ENCODE data around the gene KIF3B. TPM values are rescaled to one million over a fixed set of nuclear protein-coding genes. Genes with fewer than 3 reads are reported as not detected.

Gene KIF3B
- total and polyA plus RNA-seq, 2 of the 13 experiments (the other 11 are each of a cell fraction or from before 2014, with no cell fraction given): 23.6 to 28.8 TPM

- no peak for TF ChIP-seq TBX2 (CRISPR knock-in tag; IDR thresholded peaks at IDR 0.05; ENCODE audit: borderline replicate concordance)
- TF ChIP-seq ZNF598 (CRISPR knock-in tag; IDR thresholded peaks at IDR 0.05; ENCODE audit: borderline replicate concordance): no peak
- TF ChIP-seq TIGD3 (CRISPR knock-in tag; IDR thresholded peaks at IDR 0.05; ENCODE audit: borderline replicate concordance): no peak
- no peak for TF ChIP-seq JUND (CRISPR knock-in tag; IDR thresholded peaks at IDR 0.05)
- TF ChIP-seq SAP130 (CRISPR knock-in tag; IDR thresholded peaks at IDR 0.05; ENCODE audit: low read depth): 0 out of 2 replicates have a peak, but pooled peaks have one; percentile 12
- TF ChIP-seq ZFP36 (IDR thresholded peaks at IDR 0.05; ENCODE audit: borderline replicate concordance, low read depth, low read length, partially characterized antibody): peak; percentile 98
- 0 out of 2 replicates have a peak, but pooled peaks have one; percentile 25 for TF ChIP-seq ZNF614 (CRISPR knock-in tag; IDR thresholded peaks at IDR 0.05; ENCODE audit: borderline replicate concordance)
- TF ChIP-seq ZNF503 (CRISPR knock-in tag; IDR thresholded peaks at IDR 0.05): no peak
- TF ChIP-seq MAFG (CRISPR knock-in tag; IDR thresholded peaks at IDR 0.05): no peak
- TF ChIP-seq TFE3 (CRISPR knock-in tag; IDR thresholded peaks at IDR 0.05): no peak
- no peak for TF ChIP-seq ZNF839 (CRISPR knock-in tag; IDR thresholded peaks at IDR 0.05; ENCODE audit: borderline replicate concordance)
- TF ChIP-seq GABPA (IDR thresholded peaks at IDR 0.05; ENCODE audit: low read depth, low read length): no peak
- TF ChIP-seq GABPA (CRISPR knock-in tag; IDR thresholded peaks at IDR 0.05; ENCODE audit: low read depth): 0 out of 2 replicates have a peak, but pooled peaks have one; percentile 1
- TF ChIP-seq RCOR2 (CRISPR knock-in tag; IDR thresholded peaks at IDR 0.05): peak; percentile 55; the same call in 1 of the 2 replicates
- peak; percentile 82; the same call in 1 of the 2 replicates for TF ChIP-seq CHD4 (IDR thresholded peaks at IDR 0.05; ENCODE audit: borderline replicate concordance, low read length)
- TF ChIP-seq SRY (CRISPR knock-in tag; IDR thresholded peaks at IDR 0.05): no peak
- no peak for TF ChIP-seq FOXP1 (IDR thresholded peaks at IDR 0.05)
- no peak for TF ChIP-seq FOXP1 (CRISPR knock-in tag; IDR thresholded peaks at IDR 0.05)
- no peak for TF ChIP-seq NR0B2 (CRISPR knock-in tag; IDR thresholded peaks at IDR 0.05)
- TF ChIP-seq ZNF501 (CRISPR knock-in tag; IDR thresholded peaks at IDR 0.05): no peak
Observed at GRCh38 chr20:32363492-32363891, 86.0 kb downstream of the KIF3B start (continued).
